HL-60 (cell line): ENCODE data around the gene KCTD8.

Source experiments
- CTCF ChIP-seq: IDR thresholded peaks from one replicate; pipeline ENCODE4 v1.5.1; 2011; ENCODE audit warnings: low read length, control low read depth, inconsistent platforms; ENCODE audit not compliant: insufficient read depth
- GABPA ChIP-seq: IDR thresholded peaks from 2 replicates; pipeline ENCODE4 v1.6.1; 2012; ENCODE audit warnings: low read depth
- POLR2AphosphoS5 ChIP-seq: IDR thresholded peaks from 2 replicates; pipeline ENCODE4 v1.6.1; 2012; ENCODE audit warnings: low read depth

DNA sequence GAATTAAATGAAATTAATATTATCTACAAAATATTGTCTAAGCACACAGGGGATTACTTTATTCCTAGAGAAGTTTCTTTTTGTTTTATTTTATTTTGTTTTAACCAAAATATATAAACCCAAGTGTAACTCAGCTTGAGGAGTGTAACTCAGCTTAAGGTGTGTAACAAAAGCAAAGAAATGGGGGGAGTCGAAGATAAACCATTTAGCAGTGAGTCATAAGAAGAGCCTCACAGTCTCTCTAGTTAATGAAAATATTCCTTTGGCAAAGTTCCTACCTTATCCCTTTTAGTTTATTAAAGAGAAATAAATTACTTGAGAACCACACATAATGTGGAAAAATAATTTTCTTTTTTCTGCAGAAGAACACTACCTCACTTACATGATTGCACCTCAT lies 261.8 kb downstream of the KCTD8 start:
- TF ChIP-seq CTCF (no peak), POLR2AphosphoS5 (no peak), GABPA (no peak)
